ENCODE data around the gene RACGAP1. TPM values are rescaled to one million over a fixed set of nuclear protein-coding genes. Genes with fewer than 3 reads are reported as not detected.

RACGAP1 gene
- polyA plus RNA-seq, 1 donor: 20.7 TPM

- DNase-seq (ENCODE audit: low read depth): no peak
Measured at GRCh38 chr12:49970658-49971057, 54.6 kb downstream of the RACGAP1 start.

- DNase-seq (ENCODE audit: low read depth): no peak
Measured at GRCh38 chr12:49969651-49970429, 55.5 kb downstream of the RACGAP1 start.

- no peak for DNase-seq (ENCODE audit: low read depth)
Measured at GRCh38 chr12:49969027-49969426, 56.3 kb downstream of the RACGAP1 start.

- no peak for DNase-seq (ENCODE audit: low read depth)
Measured at GRCh38 chr12:49968471-49968870, 56.8 kb downstream of the RACGAP1 start.

- no peak for DNase-seq (ENCODE audit: low read depth)
Measured at GRCh38 chr12:49967777-49968250, 57.5 kb downstream of the RACGAP1 start.

- no peak for DNase-seq (ENCODE audit: low read depth)
Measured at GRCh38 chr12:49967042-49967776, 58.1 kb downstream of the RACGAP1 start.

GRCh38 chr12:49966511-49967041 lies 58.7 kb downstream of the RACGAP1 start:
- no peak for DNase-seq (ENCODE audit: low read depth)

- DNase-seq (ENCODE audit: low read depth): no peak
Measured at GRCh38 chr12:49965836-49966235, 59.5 kb downstream of the RACGAP1 start.

GRCh38 chr12:49964849-49965624 lies 60.3 kb downstream of the RACGAP1 start:
- no peak for DNase-seq (ENCODE audit: low read depth)

GRCh38 chr12:49963976-49964815 lies 61.1 kb downstream of the RACGAP1 start:
- DNase-seq (ENCODE audit: low read depth): no peak

GRCh38 chr12:49962861-49963765 lies 62.2 kb downstream of the RACGAP1 start:
- DNase-seq (ENCODE audit: low read depth): no peak

GRCh38 chr12:49961993-49962764 lies 63.1 kb downstream of the RACGAP1 start:
- no peak for DNase-seq (ENCODE audit: low read depth)

GRCh38 chr12:49961111-49961922 lies 64.0 kb downstream of the RACGAP1 start, which contains the start of gene AQP5:
TSS of gene AQP5 (plus strand) at chr12:49961872. CDS start at chr12:49962018, 146 bp downstream.
- DNase-seq (ENCODE audit: low read depth): no peak

- no peak for DNase-seq (ENCODE audit: low read depth)
Measured at GRCh38 chr12:49960474-49961110, 64.7 kb downstream of the RACGAP1 start.

GRCh38 chr12:49959685-49960473 lies 65.4 kb downstream of the RACGAP1 start:
- no peak for DNase-seq (ENCODE audit: low read depth)

GRCh38 chr12:49957570-49957967 lies 67.7 kb downstream of the RACGAP1 start:
- DNase-seq (ENCODE audit: low read depth): no peak
